ENCODE results near the gene CREG2.

Gene CREG2, protein sequence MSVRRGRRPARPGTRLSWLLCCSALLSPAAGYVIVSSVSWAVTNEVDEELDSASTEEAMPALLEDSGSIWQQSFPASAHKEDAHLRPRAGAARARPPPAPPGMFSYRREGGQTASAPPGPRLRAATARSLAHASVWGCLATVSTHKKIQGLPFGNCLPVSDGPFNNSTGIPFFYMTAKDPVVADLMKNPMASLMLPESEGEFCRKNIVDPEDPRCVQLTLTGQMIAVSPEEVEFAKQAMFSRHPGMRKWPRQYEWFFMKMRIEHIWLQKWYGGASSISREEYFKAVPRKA

DNA sequence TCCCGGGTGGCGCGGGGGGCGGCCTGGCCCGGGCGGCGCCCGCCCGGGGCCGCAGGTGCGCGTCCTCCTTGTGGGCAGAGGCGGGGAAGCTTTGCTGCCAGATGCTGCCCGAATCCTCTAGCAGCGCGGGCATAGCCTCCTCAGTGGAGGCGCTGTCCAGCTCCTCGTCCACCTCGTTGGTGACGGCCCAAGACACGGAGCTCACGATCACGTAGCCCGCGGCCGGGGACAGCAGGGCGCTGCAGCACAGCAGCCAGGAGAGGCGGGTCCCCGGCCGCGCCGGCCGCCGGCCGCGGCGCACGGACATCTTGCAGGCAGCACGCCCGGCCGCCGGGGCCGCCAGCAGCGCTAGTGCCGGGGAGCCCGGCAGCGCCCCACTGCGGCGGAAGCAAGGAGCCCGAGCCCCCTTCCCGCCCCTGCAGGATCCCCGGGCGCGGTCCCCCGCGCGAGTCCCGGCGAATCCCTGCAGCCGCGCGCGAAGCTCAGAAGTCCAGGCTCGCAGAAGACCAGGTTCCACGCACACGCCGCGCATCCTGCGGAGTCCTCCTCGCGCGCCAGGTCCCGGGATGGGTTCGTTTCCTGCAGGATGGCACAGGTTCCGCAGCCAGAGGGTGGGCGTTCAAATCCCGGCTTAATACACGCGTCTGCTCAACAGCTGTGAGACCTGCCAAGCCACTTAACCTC lies at the start of gene CREG2:
TSS of gene CREG2 (minus strand) at position 353 of the 684 bp plus-strand sequence. CDS start at position 307, 46 bp downstream.
- peak in 1 of 2 donors; percentile 53 for DNase-seq

DNA sequence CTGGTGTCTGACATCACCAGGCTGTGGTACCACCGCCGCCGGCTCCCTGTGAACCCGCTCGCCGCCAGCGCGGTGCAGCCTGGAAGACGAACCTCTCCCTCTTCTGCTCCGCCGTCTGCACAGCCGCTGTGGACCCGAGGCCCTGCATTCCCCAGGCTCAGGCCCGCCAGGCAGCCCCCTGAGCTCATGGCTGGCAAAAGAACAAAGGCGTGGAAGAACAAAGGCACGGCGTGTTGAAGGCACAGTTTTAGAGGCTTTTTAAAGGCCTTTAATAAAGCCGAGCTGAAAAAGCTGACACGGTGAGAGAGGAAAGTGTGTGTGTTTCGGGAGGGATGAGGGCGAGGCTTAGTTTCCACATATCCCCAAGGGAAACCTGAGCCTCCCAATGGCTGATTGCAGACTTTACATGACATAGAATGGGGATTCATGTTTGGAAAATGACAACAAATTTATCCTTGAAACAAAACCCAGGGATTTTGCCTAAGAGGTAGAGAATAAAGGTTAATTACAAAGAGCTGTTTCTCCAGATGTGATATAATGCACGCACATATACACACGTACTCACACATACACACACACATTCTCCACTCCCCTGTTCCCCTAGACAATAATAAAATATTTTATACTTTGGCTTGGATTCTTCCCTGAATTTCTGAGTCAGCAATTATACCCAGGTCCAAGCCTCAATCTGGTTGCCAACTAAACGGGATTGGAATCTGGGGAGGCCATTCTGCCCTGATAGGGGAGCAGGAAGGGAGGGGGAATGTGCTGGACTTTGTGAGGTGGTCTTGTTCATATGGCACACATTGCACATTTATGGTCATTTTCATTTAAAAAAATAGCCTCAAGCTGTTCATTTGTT lies 47.9 kb upstream of the CREG2 start:
- no peak for DNase-seq

DNA sequence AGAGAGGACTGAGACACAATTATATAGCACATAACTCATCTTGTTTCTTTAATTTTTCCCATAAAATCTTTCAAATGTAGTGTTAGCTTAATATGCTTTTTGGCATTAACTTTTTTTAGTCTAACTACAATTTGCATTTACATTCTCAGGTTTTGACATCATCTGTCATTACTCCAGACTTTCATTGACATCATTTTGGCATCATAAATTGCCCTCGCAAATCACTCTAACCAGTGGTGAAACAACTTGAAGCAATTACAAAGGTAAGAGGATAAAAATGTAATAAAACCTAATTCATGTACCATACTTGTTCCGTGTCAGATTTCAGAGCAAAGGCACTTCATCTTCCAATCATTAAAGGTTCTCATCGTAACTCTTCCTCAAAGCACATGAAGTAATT lies 46.2 kb upstream of the CREG2 start:
- DNase-seq = no peak

DNA sequence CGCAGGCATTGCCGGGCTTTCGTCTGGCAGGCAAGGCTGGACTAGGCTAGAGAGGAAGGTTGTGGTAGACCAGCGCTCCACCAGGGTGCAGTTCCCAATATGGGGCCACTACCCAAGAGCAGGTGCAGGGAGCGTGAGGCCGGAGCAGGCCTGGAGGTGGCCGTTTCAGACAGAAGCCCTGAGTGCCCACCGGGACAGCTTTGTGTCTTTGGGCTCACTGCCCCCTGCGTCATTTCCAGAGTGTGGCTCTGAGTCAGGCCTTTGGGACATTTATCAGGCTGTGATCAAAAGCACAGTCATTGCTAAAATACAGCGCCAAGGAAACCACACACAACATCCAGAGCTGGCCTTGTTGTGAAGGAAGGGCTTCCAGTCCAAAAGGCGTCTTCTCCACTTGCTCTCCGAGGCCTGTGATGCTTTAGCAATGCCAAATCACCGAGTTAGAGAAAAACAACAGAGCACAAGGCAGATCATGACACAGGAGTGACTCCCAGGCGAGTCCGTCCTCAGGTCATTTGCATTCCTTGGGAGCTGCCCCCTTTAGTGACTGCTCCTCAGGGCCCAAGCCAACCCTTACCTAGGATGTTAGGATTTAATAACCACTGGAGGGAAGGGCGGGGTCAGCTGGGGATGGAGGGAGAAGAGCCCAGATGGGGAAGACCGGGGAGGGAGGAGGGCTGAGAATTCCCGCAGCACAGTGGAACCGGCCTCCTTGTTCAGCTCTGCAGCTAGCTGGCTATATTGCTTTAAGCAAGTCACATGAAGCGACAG lies 45.3 kb upstream of the CREG2 start:
- DNase-seq = no peak

DNA sequence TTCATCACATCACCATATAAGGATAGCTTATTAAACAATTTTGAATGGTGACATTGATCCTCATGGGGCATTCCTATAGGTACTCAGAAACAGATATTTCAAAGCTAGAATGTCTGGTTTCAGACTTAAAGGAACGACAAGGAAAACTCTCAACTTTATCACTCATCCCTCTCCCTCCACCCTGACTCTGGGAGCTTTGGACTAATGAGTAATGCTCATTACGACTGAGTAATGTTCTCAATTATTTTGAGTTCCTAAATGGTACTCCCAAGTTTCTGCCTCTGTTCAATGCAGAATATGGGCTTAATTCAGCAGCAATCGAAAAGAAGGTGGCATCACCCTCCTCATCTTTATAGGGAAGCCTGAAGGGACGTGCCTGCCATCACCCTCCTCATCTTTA lies 44.2 kb upstream of the CREG2 start:
- DNase-seq = no peak

DNA sequence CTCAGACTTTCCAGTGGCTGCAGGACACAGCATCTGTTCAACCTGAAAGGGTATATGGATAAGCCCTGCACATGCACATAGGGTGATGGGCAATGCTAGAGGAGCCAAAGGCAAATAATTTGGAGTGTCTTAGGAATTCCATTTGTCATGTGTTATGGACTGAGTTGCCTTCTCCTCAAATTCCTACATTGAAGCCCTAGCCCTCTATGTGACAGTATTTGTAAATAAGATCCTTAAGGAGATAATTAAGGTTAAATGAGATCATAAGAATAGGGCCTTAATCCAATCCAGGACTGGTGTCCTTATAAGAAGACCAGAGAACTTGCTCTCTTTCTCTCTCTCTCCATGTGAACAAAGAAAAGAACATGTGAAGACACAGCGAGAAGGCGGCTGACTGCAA lies 42.9 kb upstream of the CREG2 start:
- DNase-seq = no peak

DNA sequence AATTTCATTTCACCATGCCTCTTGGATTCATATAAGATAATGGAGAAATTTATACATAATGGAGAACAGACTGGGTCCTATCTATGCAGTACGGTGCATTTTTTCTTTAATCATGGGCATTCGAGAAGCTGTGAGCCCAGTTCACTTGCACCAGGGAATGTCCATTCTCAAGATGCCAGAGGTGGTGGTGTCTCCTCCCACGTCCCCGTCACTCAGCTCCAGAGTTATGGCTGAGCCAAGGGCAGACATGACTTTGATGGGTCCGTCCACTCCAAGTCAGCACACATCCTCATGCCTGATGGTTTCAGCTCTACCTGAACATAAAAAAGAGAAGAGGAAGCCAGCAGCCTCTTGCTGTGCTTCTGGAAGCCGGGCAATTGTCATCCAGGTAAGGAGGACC lies 42.1 kb upstream of the CREG2 start:
- no peak for DNase-seq

DNA sequence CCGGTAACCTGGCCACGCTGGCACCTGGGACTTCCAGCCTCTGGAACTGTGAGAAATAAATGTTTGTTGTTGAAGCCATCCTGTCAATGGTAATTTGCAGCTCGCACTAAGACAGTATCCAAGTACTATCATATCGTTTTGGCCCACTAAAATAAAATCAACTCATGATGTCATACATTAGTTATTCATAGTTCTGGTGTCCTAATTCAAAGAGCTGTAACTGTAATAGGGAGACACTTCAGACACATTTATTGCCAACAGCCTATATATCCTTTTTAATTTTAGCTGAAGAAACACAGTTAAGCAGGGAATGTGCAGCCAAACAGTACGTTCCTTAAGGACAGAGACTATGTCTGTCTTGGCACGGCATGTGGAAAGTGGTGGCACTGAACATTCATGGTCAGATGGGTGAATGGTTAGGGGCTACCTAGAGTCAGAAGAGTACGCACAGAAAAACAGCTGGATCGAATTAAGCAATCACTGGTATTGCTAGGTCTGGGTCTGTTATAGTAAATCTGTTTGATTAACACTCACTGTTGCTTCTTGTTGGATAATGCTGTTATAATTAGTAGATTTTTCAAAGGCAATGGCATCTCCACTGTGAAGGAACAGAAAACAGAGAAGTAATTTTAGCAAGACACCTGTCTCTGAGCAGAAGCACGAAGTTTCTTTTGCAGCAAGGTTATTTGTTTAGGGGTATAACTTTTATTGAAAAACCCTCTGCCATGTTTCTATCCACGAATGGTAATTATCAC lies 41.3 kb upstream of the CREG2 start:
- no peak for DNase-seq

DNA sequence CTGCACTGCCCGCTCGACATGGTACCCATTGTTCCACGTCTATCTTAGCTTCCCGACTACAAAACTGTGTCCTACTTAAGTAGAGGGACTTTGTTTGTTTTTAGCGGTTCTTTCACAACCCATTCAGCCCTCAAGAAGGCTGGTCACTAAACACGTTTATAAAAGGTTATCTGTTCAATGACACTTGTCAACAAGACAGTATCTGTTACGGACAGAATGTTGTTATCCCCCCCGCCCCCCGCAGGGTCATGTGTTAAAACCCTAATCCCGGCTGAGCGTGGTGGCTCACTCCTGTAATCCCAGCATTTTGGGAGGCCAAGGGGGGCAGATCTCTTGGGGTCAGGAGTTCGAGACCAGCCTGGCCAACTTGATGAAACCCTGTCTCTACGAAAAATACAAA lies 40.4 kb upstream of the CREG2 start:
- no peak for DNase-seq

DNA sequence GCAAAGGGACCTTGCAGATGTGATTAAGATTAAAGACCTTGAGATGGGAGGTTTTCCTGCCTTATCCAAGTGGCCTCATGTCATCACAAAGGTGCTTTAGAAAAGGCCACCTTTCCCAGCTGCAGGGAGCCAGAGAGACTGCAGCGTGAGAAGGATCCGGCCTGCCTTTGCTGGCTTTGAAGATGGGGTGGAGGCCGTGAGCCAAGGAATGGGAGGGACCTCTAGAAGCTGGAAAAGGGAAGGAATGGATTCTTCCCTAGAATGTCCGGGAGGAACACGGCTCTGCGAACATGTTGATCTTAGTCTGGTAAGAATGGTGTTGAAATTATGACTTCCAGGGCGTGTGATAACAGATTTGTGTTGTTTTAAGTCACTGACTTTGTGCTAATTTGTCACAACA lies 39.9 kb upstream of the CREG2 start:
- DNase-seq = no peak

DNA sequence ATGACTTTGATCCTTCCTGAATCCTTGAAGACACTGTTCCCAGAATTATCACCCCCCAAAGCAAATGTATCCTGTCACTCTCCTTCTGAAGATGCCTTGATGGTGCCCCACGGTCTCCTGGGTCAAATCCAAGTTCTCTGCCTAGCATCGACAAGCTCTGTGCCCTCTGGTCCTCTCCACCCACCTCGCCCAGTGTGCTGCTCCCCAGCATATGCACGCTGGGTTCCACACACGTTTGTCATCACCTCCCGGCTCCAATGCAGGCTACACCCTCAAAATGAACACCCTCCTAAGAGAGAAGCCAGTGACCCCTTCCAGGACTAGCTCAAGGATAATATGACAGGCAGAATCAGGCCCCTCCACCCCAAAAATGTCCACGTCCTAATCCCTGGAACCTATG lies 39.5 kb upstream of the CREG2 start:
- no peak for DNase-seq

DNA sequence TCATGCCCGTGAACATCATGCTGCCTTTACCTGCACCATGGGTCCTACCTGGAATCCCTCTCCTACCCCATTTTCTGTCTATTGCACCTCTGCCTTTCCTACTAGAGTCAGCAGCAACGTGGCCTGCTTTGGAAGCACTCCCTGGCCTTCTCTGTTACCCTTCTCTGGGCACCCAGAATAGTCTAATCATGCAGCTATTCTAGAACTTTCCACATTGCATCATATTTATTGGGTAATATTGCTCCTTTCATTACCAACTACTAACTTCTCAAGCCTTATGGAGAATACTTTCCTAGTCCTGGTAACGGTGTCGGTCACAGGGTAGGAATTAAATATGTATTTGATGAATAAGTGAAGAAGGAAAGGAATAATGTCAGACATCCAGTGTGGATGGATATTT lies 33.3 kb upstream of the CREG2 start:
- peak; percentile 49 to 69 for DNase-seq

DNA sequence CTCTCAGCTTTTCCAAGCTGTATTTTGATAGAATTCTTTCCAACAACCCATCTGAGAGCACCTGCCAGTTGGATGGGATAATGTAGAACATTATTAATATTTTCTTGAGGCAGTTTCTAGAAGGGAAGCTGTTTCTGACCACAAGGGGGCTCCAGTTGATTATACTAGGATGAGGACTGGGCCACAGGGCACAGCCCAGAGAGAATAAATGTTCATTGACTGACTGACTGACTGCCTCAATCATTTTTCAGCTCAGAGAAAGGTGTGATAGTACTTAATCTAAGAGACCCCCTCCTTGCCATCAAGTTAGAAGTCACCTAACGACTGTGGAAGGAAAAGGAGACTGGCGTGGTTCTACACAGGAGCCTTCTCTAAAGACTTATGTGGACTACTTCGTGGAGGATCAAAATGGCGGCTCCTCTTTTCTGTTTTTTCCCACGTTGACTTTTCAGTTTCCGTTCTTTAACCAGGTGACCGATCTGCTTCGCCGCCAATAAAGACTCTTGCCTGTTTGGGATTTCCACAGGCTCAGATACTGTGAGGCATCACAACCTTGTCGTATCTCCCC lies 31.9 kb upstream of the CREG2 start:
- peak; percentile 55 to 91 for DNase-seq

DNA sequence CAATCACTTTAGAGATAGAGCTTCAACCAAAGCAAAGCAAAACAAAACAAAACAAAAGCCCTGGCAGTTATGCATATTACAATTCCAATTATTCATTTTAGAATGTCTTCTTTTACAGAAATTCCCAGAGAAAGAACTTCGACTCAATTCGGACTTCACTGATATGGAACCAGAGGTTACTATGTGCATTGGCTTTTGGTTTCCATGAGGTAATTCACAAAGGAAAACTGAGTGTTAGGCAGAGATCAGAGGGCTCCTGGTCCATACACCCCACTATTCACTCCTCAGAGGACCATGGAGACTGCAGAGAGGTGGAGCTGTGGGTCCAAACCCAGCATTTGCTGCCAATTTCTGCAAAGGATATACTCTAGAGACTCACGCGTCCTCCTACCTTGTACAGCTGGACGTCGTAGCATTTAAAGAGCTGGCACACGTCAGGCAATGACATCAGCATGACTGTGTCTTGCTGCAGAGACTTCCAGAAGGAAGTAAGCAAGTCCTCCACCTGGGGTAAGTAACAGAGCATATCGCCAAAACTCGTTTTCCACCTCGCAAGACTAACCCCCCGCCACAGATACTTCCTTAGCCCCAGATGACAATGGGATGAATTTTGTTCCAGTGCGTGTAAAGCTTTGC lies 31.3 kb upstream of the CREG2 start:
- DNase-seq = no peak

DNA sequence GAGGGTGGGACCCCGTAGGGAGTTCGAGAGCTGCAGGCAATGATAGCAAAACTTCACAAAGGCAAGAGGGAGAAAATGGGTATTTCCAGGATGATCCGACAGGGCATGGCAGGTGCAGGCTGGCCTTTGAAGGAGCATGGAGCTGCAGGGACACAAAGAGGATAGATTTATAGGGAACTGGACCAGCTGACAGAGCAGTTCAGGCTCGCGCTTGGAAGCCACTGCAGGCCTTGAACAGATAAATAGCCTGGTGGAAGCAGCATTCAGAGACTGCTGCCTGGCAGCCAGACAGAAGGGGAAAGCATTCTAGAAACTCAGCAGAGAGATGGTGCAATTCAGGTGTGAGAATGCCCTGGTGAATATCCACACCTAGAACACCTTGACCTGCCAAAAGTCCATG lies 29.3 kb upstream of the CREG2 start:
- no peak for DNase-seq

DNA sequence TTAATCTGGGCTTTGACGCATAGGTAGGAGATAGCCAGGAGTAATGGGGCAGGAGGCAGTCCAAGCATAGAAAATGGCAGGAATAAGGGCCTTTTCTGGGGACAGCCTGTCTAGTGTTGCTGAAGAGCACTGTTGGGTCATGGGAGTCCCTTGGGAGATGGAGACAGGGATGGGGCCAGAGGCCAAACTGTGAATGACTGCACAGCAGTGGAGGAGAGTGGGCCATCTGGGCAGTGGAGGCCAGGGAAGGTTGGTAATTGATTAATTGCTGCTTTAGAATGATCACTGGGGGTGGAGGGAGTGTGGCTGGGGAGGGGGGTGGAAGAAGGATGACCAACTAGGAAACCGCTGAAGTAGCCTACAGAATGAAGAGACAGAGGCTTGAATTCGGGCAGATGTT lies 28.6 kb upstream of the CREG2 start:
- DNase-seq = no peak

DNA sequence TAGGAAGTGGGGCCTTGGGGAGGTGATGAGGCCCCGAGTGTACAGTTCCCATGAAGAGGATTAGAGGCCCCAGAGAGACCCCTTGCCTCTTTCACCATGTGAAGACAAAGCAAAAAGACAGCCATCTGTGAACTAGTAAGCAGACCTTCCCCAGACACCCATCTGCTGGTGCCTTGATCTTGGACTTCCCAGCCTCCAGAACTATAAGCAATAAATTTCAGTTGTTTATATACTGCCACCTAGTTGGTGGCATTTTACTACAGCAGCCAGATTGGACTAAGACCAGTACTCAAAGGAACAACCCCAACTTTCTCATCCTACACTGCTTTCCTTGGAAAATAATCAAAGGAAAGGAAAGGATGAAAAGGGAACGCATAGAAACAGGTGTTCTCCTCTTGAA lies 27.9 kb upstream of the CREG2 start:
- no peak for DNase-seq

DNA sequence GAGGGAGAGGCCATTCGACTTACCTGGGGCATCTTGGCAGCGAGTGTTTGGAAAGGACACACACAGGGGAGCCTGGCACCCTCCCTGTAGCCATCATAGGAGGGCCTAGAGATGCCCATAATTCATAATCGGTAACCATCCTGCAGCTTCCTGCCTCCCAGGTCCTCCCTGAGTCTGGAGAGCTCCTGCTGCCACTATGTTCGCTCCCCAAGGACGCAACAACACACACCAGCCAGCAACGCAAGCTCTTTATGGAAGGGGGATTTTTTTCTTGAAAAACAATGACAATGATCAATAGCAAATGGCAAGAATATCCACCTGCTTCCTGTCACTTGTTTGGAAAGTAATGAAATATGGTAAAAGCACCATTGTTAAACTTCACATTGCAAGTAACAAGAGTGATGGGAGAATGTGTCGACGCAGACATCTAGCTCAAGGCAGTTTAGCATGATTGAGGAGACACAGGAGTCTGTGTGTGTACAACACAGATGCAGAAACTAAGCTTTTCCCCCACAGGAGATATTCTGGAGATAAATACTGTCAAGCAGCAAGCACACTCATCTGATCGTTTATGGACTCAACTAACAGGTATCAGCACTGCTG lies 24.9 kb upstream of the CREG2 start:
- DNase-seq = no peak

DNA sequence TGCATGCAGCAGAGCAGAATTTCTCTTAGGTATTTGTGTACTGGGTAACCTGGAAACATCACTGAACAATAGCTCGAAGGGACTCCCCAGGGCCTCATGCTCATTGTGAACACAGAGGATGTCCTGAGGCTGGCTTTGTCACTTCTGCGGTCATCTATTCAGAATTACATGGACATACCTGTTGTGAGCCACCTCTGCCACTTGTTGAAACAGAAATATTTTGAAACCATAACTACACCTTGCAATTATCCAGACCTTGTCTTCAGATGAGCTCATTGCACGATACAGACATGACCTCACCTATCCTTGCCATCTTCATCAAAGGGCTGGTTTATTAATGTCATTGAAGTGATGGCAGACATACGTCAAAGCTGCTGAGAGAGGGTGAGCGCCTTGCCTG lies 23.4 kb upstream of the CREG2 start:
- no peak for DNase-seq

DNA sequence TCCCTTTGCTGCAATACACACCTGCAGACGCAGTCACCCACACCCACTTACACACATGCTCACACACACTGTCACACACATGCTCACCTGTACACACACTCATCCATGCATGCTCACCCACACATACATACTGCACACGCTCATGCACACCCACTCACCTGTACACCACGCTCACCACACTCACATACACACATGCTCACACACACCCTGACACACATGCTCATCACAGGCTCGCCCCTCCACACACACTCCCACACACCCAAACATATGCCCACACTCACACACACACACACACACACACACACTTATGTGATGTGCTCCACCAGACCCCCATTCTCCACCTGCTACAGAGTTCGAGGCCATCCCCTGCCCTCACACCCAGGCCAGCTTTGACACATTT lies 22.8 kb upstream of the CREG2 start:
- DNase-seq = no peak

DNA sequence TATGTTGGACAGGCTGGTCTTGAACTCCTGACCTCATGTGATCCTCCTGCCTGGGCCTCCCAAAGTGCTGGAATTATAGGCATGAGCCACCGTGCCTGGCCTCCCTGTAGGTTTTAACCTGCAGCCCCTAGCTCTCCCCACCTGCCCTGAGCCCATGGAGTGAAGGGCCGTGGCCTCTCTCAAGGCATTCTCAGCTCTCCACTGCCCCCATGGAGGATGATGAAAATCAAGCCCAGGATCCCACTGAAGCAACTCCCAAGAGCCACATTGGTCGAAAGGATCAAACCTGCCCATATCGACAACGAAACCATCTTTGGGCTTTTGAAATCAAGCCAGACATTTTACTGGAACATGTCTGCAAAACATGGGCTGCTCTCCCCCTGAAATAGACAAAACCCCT lies 22.4 kb upstream of the CREG2 start:
- DNase-seq = no peak

Data from inflammatory macrophage treated with lipopolysaccharide for 1 hour (primary cell).